Bronchial epithelial cell (primary cell): ENCODE results near the gene DRAXIN. TPM values are rescaled to one million over a fixed set of nuclear protein-coding genes. Genes with fewer than 3 reads are reported as not detected.

Experiments used
- DNase-seq: peaks from one replicate; pipeline ENCODE4 v3.0.0-alpha.2; 2010; ENCODE audit warnings: low read depth
- FAIRE-seq: peaks from 2 replicates; lab custom pipeline; 2011; peaks lifted over from hg19 to GRCh38; lab: Jason Lieb, UNC
- H3K27me3 ChIP-seq: 2 replicates; pipeline ENCODE4 v1.5.1; 2011; ENCODE audit warnings: low read length; ENCODE audit not compliant: control insufficient read depth, insufficient read depth
- H3K36me3 ChIP-seq: 2 replicates; pipeline ENCODE4 v1.5.1; 2011; ENCODE audit warnings: low read length; ENCODE audit not compliant: control insufficient read depth, insufficient read depth
- H3K4me3 ChIP-seq: 2 replicates; pipeline ENCODE4 v1.5.1; 2011; ENCODE audit warnings: mild to moderate bottlenecking, low read depth, low read length, control low read depth
- CTCF ChIP-seq: IDR thresholded peaks from 2 replicates; pipeline ENCODE4 v1.5.1; 2011; ENCODE audit warnings: mild to moderate bottlenecking, moderate library complexity, low read length, control low read depth, inconsistent platforms; ENCODE audit not compliant: insufficient read depth, severe bottlenecking
- total RNA-seq: library from RNA; depleted of rRNA; stranded (reverse); fragments of >200 nt; gene quantifications from 2 replicates; pipeline ENCODE4 v1.2.1, GENCODE V29; 2014

Gene DRAXIN
- total RNA-seq, 1 donor from 2014 or later: not detected

DNA sequence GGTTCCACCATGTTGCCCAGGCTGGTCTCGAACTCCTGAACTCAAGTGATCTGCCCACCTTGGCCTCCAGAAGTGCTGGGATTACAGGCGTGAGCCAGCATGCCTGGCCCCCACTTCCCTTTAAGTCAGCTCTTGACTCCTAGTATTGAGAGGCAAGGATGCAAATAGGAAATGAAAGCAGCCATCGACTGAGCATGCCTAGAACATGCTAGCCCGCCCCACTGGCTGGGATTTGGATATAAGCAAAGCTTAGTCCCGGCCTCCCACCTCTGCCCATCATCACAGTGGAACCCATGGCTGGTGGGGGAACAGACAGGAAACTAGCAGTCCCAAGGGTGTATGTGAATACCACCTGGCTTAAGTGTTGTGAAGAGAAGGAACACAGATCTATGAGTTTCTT lies 80.9 kb downstream of the DRAXIN start:
- no peaks in the 10 kb centered on the region for H3K27me3 ChIP-seq
- H3K4me3 ChIP-seq: no peak overlapping the region
- no peaks in the 10 kb centered on the region for H3K36me3 ChIP-seq
- no peak for DNase-seq
- no peak for FAIRE-seq
- no peak for TF ChIP-seq CTCF

DNA sequence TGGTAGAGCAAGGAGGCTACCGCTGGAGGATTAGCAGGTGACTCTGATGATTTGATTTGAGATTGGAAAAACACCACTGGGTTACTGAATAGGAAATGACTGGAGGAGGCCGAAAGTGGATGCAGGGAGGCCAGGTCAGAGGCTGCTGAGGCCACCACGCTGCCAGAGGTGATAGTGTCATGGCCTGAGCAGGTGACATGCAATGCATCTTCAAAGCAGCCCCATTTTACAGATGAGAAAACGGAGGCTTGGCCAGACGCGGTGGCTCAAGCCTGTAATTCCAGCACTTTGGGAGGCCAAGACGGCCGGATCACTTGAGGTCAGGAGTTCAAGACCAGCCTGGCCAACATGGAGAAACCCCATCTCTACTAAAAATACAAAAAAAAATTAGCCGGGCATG lies 83.2 kb downstream of the DRAXIN start:
- H3K27me3 ChIP-seq: no peaks in the 10 kb centered on the region
- H3K36me3 ChIP-seq: no peaks in the 10 kb centered on the region
- no peak for FAIRE-seq
- no peak overlapping the region for H3K4me3 ChIP-seq
- no peak for DNase-seq
- TF ChIP-seq CTCF: no peak

Other genes with a start within 250 kb of the DRAXIN start
- gene DISP3, start 212.6 kb upstream of the DRAXIN start, total RNA-seq: not detected in 2 replicates
- gene FBXO2, start 37.3 kb upstream of the DRAXIN start, total RNA-seq: 49.5 and 75.7 TPM in 2 replicates
- 9.0 and 14.7 TPM in 2 replicates for gene FBXO44, start 36.8 kb upstream of the DRAXIN start, total RNA-seq
- gene FBXO6, start 27.5 kb upstream of the DRAXIN start, total RNA-seq: 13.2 and 14.2 TPM in 2 replicates
- gene MAD2L2, start 10.6 kb upstream of the DRAXIN start, total RNA-seq: 41.6 and 44.5 TPM in 2 replicates
- 48.4 and 55.3 TPM in 2 replicates for gene AGTRAP, start 44.4 kb downstream of the DRAXIN start, total RNA-seq
- gene C1orf167, start 70.5 kb downstream of the DRAXIN start, total RNA-seq: not detected in 2 replicates
- 16.3 and 21.6 TPM in 2 replicates for gene MTHFR, start 114.3 kb downstream of the DRAXIN start, total RNA-seq
- gene CLCN6, start 114.5 kb downstream of the DRAXIN start, total RNA-seq: 4.5 and 6.6 TPM in 2 replicates
- not detected in 2 replicates for gene NPPA, start 156.1 kb downstream of the DRAXIN start, total RNA-seq
- not detected in 2 replicates for gene NPPB, start 167.2 kb downstream of the DRAXIN start, total RNA-seq
- 32.9 and 45.6 TPM in 2 replicates for gene KIAA2013, start 234.7 kb downstream of the DRAXIN start, total RNA-seq
- 54.8 and 65.3 TPM in 2 replicates for gene PLOD1, start 243.0 kb downstream of the DRAXIN start, total RNA-seq